ENCODE data around the gene CAPN14. TPM values are rescaled to one million over a fixed set of nuclear protein-coding genes. Genes with fewer than 3 reads are reported as not detected.

CAPN14 gene
- total and polyA plus RNA-seq, 8 donors, result 0.20 to 0.38 (median 0.25) TPM

DNA sequence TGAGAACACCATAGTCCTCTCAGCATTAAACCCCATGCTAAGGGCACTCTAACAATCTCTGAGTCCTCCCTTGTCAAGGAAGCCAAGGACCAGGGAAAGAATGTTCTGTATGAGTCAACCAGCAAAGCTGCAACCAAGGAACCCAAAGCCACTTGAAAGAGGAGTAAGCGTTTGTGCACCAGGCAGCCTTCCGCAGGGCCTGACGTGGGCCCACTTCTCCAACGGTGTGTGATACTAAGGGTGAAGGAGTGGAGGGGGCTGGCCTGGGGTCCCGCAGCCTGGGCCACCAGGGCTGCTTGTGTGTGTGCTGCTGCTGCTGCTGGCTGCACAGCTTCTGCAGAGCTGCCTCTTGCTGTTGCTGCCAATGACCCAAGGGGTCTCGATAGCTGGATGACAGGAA, 49.0 kb downstream of the CAPN14 start:
- no peaks in the 10 kb centered on the region for H3K27me3 ChIP-seq
- no peak overlapping the region for H3K4me3 ChIP-seq
- H3K9me3 ChIP-seq, result no peaks in the 10 kb centered on the region
- DNase-seq, result no peak
- H3K36me3 ChIP-seq, result no peaks in the 10 kb centered on the region
- no peak overlapping the region for H3K27ac ChIP-seq
- H3K4me1 ChIP-seq, result no peaks in the 10 kb centered on the region
- intact Hi-C loops (cut with DNase I), result no loop called here
- no peak for TF ChIP-seq CTCF (IDR thresholded peaks at IDR 0.05)
- no peak for ATAC-seq

GRCh38 chr2:31166925-31167324, 50.4 kb downstream of the CAPN14 start:
- H3K27me3 ChIP-seq, result no peaks in the 10 kb centered on the region
- no peak overlapping the region for H3K4me3 ChIP-seq
- intact Hi-C loops (cut with DNase I), result no loop called here
- no peaks in the 10 kb centered on the region for H3K36me3 ChIP-seq
- ATAC-seq (no peak), DNase-seq (no peak)
- no peak overlapping the region for H3K27ac ChIP-seq
- H3K4me1 ChIP-seq, result no peaks in the 10 kb centered on the region
- no peaks in the 10 kb centered on the region for H3K9me3 ChIP-seq
- no peak for TF ChIP-seq CTCF (IDR thresholded peaks at IDR 0.05)

DNA sequence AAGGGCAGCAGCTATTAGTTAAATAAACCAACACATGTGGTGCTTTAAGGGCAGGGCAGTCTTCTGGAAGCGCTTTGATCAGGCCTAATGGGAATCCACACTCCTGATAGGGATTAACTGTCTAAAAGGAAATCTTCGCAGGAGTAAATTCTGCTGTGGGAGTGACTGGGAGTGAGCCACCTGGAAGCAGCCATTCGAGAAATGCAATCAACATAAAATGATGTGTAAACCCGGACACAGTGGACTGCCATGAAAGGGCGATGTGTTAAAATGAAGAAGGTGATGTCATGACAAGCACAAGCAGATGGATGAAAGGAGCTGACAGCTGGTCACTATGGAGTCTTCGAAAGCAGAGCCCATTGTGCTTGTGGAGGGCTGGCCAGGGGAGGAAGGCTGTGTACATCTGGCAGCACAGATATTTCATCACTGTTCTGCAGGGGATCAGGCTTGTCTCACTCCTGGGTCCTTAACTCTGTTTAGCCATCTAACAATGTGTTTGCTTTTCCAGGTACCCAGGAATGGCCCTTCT, 54.2 kb downstream of the CAPN14 start:
- H3K27ac ChIP-seq, result no peak overlapping the region
- no peaks in the 10 kb centered on the region for H3K36me3 ChIP-seq
- no peak for TF ChIP-seq CTCF (IDR thresholded peaks at IDR 0.05)
- no peak for DNase-seq
- no peaks in the 10 kb centered on the region for H3K4me1 ChIP-seq
- H3K4me3 ChIP-seq, result no peak overlapping the region
- no peaks in the 10 kb centered on the region for H3K27me3 ChIP-seq
- no peak for ATAC-seq
- no peaks in the 10 kb centered on the region for H3K9me3 ChIP-seq
- intact Hi-C loops (cut with DNase I), result no loop called here

- no peak for DNase-seq
- no peaks in the 10 kb centered on the region for H3K9me3 ChIP-seq
- no peak for ATAC-seq
- no peaks in the 10 kb centered on the region for H3K36me3 ChIP-seq
- no peak overlapping the region for H3K27ac ChIP-seq
- TF ChIP-seq CTCF (IDR thresholded peaks at IDR 0.05), result no peak
- H3K4me1 ChIP-seq, result no peaks in the 10 kb centered on the region
- H3K27me3 ChIP-seq, result no peaks in the 10 kb centered on the region
- intact Hi-C loops (cut with DNase I), result no loop called here
- no peak overlapping the region for H3K4me3 ChIP-seq
Measured at GRCh38 chr2:31161637-31162036, 55.7 kb downstream of the CAPN14 start.

GRCh38 chr2:31151501-31151900, 65.8 kb downstream of the CAPN14 start:
- Histone ChIP-seq H3K27ac (no peak overlapping the region), H3K27me3 (no peaks in the 10 kb centered on the region), H3K4me3 (no peak overlapping the region), H3K4me1 (no peaks in the 10 kb centered on the region), H3K9me3 (no peaks in the 10 kb centered on the region), H3K36me3 (no peaks in the 10 kb centered on the region)
- intact Hi-C loops (cut with DNase I), result no loop called here
- TF ChIP-seq CTCF (IDR thresholded peaks at IDR 0.05), result no peak
- DNase-seq (no peak), ATAC-seq (no peak)

Measured in left lung (tissue), 10 donors.